Measurements from ENCODE around the gene RPL18A.

RPL18A gene

GRCh38 chr19:17859533-17860330 lies at the start of gene RPL18A:
Gene RPL18A, plus strand, starts transcription at chr19:17859910. Its CDS starts 47 bp downstream, at chr19:17859957.
- peak; percentile 95 to 98 for DNase-seq

- no peak for DNase-seq
Observed at GRCh38 chr19:17811103-17811502, 48.6 kb upstream of the RPL18A start.

GRCh38 chr19:17811681-17812080 lies 48.0 kb upstream of the RPL18A start:
- no peak for DNase-seq

GRCh38 chr19:17812099-17812498 lies 47.6 kb upstream of the RPL18A start:
- no peak for DNase-seq

GRCh38 chr19:17817668-17818363 lies 41.9 kb upstream of the RPL18A start:
- no peak for DNase-seq

GRCh38 chr19:17821190-17821589 lies 38.5 kb upstream of the RPL18A start, which contains the start of gene INSL3:
Gene INSL3, minus strand, starts transcription at chr19:17821519. Its CDS starts 13 bp downstream, at chr19:17821506.
- DNase-seq: no peak

- DNase-seq: no peak
Observed at GRCh38 chr19:17824339-17824738, 35.4 kb upstream of the RPL18A start.

GRCh38 chr19:17826508-17827056 lies 33.1 kb upstream of the RPL18A start:
- DNase-seq: no peak

- peak in 1 of 2 experiments; percentile 40 for DNase-seq
Observed at GRCh38 chr19:17829855-17830566, 29.7 kb upstream of the RPL18A start.

GRCh38 chr19:17830567-17831418 lies 28.9 kb upstream of the RPL18A start:
- DNase-seq: peak; percentile 90 to 96

GRCh38 chr19:17831419-17831888 lies 28.3 kb upstream of the RPL18A start:
- no peak for DNase-seq

GRCh38 chr19:17832443-17833208 lies 27.1 kb upstream of the RPL18A start:
- no peak for DNase-seq

- no peak for DNase-seq
Observed at GRCh38 chr19:17834350-17835181, 25.1 kb upstream of the RPL18A start.

- DNase-seq: no peak
Observed at GRCh38 chr19:17835182-17836006, 24.3 kb upstream of the RPL18A start.

GRCh38 chr19:17836530-17836929 lies 23.2 kb upstream of the RPL18A start:
- DNase-seq: no peak

- no peak for DNase-seq
Observed at GRCh38 chr19:17837972-17838371, 21.7 kb upstream of the RPL18A start.

- no peak for DNase-seq
Observed at GRCh38 chr19:17840019-17840418, 19.7 kb upstream of the RPL18A start.

- DNase-seq: no peak
Observed at GRCh38 chr19:17841371-17841809, 18.3 kb upstream of the RPL18A start.
